ENCODE results near the gene DEFB128.

DNA sequence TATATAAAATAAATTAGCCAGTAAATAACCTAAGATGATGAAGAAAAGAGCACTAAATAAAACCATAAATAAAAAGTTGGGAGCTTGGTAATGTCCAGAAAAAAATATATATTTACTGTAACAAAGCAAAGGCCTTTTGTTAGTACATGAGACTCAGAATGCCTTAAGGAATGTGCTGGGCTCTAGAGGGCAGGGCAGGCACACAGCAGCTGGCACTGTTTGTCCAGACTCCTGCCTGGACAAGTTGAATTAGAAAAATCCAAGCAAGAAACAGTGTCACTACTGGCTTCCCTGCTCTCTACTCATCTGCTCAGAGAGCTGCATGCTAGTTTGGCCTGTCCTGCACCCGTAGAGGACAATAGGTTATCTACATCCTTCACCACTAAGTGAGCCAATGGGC is 46.4 kb upstream of the DEFB128 start:
- TF ChIP-seq, protein P1, sequence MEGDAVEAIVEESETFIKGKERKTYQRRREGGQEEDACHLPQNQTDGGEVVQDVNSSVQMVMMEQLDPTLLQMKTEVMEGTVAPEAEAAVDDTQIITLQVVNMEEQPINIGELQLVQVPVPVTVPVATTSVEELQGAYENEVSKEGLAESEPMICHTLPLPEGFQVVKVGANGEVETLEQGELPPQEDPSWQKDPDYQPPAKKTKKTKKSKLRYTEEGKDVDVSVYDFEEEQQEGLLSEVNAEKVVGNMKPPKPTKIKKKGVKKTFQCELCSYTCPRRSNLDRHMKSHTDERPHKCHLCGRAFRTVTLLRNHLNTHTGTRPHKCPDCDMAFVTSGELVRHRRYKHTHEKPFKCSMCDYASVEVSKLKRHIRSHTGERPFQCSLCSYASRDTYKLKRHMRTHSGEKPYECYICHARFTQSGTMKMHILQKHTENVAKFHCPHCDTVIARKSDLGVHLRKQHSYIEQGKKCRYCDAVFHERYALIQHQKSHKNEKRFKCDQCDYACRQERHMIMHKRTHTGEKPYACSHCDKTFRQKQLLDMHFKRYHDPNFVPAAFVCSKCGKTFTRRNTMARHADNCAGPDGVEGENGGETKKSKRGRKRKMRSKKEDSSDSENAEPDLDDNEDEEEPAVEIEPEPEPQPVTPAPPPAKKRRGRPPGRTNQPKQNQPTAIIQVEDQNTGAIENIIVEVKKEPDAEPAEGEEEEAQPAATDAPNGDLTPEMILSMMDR (IDR thresholded peaks at IDR 0.05), result no peak
- TF ChIP-seq EP300 (IDR thresholded peaks at IDR 0.05) (no peak), POLR2A (IDR thresholded peaks at IDR 0.05) (no peak)
